T-helper 17 cell (primary cell): ENCODE measurements around the gene APC2. TPM values are rescaled to one million over a fixed set of nuclear protein-coding genes. Genes with fewer than 3 reads are reported as not detected.
"Not testable (repeated sequence)": the region's sequence is repeated elsewhere in the genome, so short reads cannot be mapped to it uniquely, and the experiment has no call there.

Experiments used
- ATAC-seq: fragments of 150-1000 bp; cut with Tn5 transposase; 2 replicates; pipeline ENCODE4 v1.10.0; 2021; ENCODE audit warnings: mild to moderate bottlenecking, moderate library complexity
- DNase-seq, 3 donors: peaks; one replicate each; pipeline versions ENCODE4 v3.0.0 to v3.0.0-alpha.2; 2020 to 2021
- H3K9me3 ChIP-seq: one replicate; pipeline ENCODE4 v1.7.0; 2013; ENCODE audit warnings: low read length, mild to moderate bottlenecking; ENCODE audit not compliant: control insufficient read depth, poor library complexity, severe bottlenecking
- H3K27ac Mint-ChIP-seq: one replicate; pipeline ENCODE4 v1.8.0; 2022; ENCODE audit warnings: mild to moderate bottlenecking, moderate library complexity, mixed read lengths
- H3K27me3 Mint-ChIP-seq: one replicate; pipeline ENCODE4 v1.8.0; 2022; ENCODE audit warnings: mixed read lengths
- H3K36me3 Mint-ChIP-seq: one replicate; pipeline ENCODE4 v1.8.0; 2022; ENCODE audit warnings: low read depth, mixed read lengths
- H3K4me1 Mint-ChIP-seq: one replicate; pipeline ENCODE4 v1.8.0; 2022; ENCODE audit warnings: mild to moderate bottlenecking, mixed read lengths
- H3K4me3 Mint-ChIP-seq: one replicate; pipeline ENCODE4 v1.8.0; 2022; ENCODE audit warnings: mild to moderate bottlenecking, moderate library complexity, mixed read lengths
- total RNA-seq, 4 donors: library from RNA in 2 of 4; stranded (reverse) in 2 of 4; gene quantifications; one replicate each; pipeline ENCODE4 v1.2.3 and lab custom pipeline; 2022 to 2026

Gene APC2
- total RNA-seq, 2 donors from 2014 or later = 0.07 to 0.44 TPM

GRCh38 chr19:1410136-1410786 is 39.7 kb upstream of the APC2 start:
- peaks cover 47% of the 10 kb centered on the region for H3K4me1 Mint-ChIP-seq
- H3K27me3 Mint-ChIP-seq = no peaks in the 10 kb centered on the region
- DNase-seq (no peak), ATAC-seq (no peak)
- H3K4me3 Mint-ChIP-seq = peak overlapping the region; percentile 94
- peak overlapping the region; percentile 96 for H3K27ac Mint-ChIP-seq
- no peaks in the 10 kb centered on the region for H3K9me3 ChIP-seq
- peaks cover 2% of the 10 kb centered on the region for H3K36me3 Mint-ChIP-seq

- DNase-seq = no peak
- H3K27me3 Mint-ChIP-seq = no peaks in the 10 kb centered on the region
- peak overlapping the region; percentile 96 for H3K27ac Mint-ChIP-seq
- peak overlapping the region; percentile 94 for H3K4me3 Mint-ChIP-seq
- peaks cover 2% of the 10 kb centered on the region for H3K36me3 Mint-ChIP-seq
- ATAC-seq = no peak
- no peaks in the 10 kb centered on the region for H3K9me3 ChIP-seq
- H3K4me1 Mint-ChIP-seq = peaks cover 53% of the 10 kb centered on the region
These were observed 39.1 kb upstream of the APC2 start for GRCh38 chr19:1410789-1411188.

- no peak for DNase-seq
These were observed 38.4 kb upstream of the APC2 start for GRCh38 chr19:1411255-1412191.

GRCh38 chr19:1412323-1412923 is 37.5 kb upstream of the APC2 start:
- peak overlapping the region; percentile 96 for H3K27ac Mint-ChIP-seq

More at GRCh38 chr19:1411255-1412191, 38.4 kb upstream of the APC2 start:
- Mint-ChIP-seq H3K27me3 (no peaks in the 10 kb centered on the region), H3K36me3 (peaks cover 2% of the 10 kb centered on the region), H3K4me3 (peak overlapping the region; percentile 94), H3K4me1 (peaks cover 57% of the 10 kb centered on the region), H3K27ac (peak overlapping the region; percentile 96)
- H3K9me3 ChIP-seq = no peaks in the 10 kb centered on the region
- ATAC-seq = no peak

GRCh38 chr19:1412995-1413800 is 36.7 kb upstream of the APC2 start:
- Mint-ChIP-seq H3K27me3 (no peaks in the 10 kb centered on the region), H3K4me1 (peaks cover 64% of the 10 kb centered on the region), H3K36me3 (peaks cover 2% of the 10 kb centered on the region), H3K27ac (peak overlapping the region; percentile 68), H3K4me3 (peak overlapping the region; percentile 70)
- DNase-seq (no peak), ATAC-seq (no peak)
- no peaks in the 10 kb centered on the region for H3K9me3 ChIP-seq

More at GRCh38 chr19:1412323-1412923, 37.5 kb upstream of the APC2 start:
- ATAC-seq (no peak), DNase-seq (no peak)
- H3K36me3 Mint-ChIP-seq = peaks cover 2% of the 10 kb centered on the region
- peaks cover 62% of the 10 kb centered on the region for H3K4me1 Mint-ChIP-seq
- H3K27me3 Mint-ChIP-seq = no peaks in the 10 kb centered on the region
- H3K4me3 Mint-ChIP-seq = peak overlapping the region; percentile 94
- no peaks in the 10 kb centered on the region for H3K9me3 ChIP-seq

- peaks cover 43% of the 10 kb centered on the region for H3K4me1 Mint-ChIP-seq
- no peaks in the 10 kb centered on the region for H3K36me3 Mint-ChIP-seq
- no peaks in the 10 kb centered on the region for H3K27me3 Mint-ChIP-seq
- no peak for ATAC-seq
- H3K9me3 ChIP-seq = no peaks in the 10 kb centered on the region
- peak overlapping the region; percentile 86 for H3K4me3 Mint-ChIP-seq
- H3K27ac Mint-ChIP-seq = peak overlapping the region; percentile 90
- DNase-seq = no peak
These were observed 33.7 kb upstream of the APC2 start for GRCh38 chr19:1416014-1416841.

- DNase-seq (no peak), ATAC-seq (no peak)
- Mint-ChIP-seq H3K4me3 (peak overlapping the region; percentile 66), H3K4me1 (peaks cover 37% of the 10 kb centered on the region), H3K27ac (peak overlapping the region; percentile 8), H3K27me3 (no peaks in the 10 kb centered on the region), H3K36me3 (no peaks in the 10 kb centered on the region)
- H3K9me3 ChIP-seq = no peaks in the 10 kb centered on the region
These were observed 32.8 kb upstream of the APC2 start for GRCh38 chr19:1417145-1417544.

GRCh38 chr19:1417681-1418495 is 32.0 kb upstream of the APC2 start:
- no peak overlapping the region for H3K27ac Mint-ChIP-seq
- peaks cover 30% of the 10 kb centered on the region for H3K4me1 Mint-ChIP-seq
- no peak for DNase-seq
- H3K36me3 Mint-ChIP-seq = peaks cover 3% of the 10 kb centered on the region
- no peaks in the 10 kb centered on the region for H3K27me3 Mint-ChIP-seq
- peak overlapping the region; percentile 66 for H3K4me3 Mint-ChIP-seq
- no peak for ATAC-seq
- no peaks in the 10 kb centered on the region for H3K9me3 ChIP-seq

GRCh38 chr19:1418496-1418775 is 31.5 kb upstream of the APC2 start:
- no peak for ATAC-seq
- peaks cover 7% of the 10 kb centered on the region for H3K36me3 Mint-ChIP-seq

GRCh38 chr19:1418951-1419738 is 30.8 kb upstream of the APC2 start:
- no peaks in the 10 kb centered on the region for H3K9me3 ChIP-seq
- Mint-ChIP-seq H3K27me3 (no peaks in the 10 kb centered on the region), H3K4me1 (peaks cover 26% of the 10 kb centered on the region), H3K27ac (no peak overlapping the region), H3K4me3 (no peak overlapping the region), H3K36me3 (peaks cover 9% of the 10 kb centered on the region)
- ATAC-seq = no peak
- no peak for DNase-seq

More at GRCh38 chr19:1418496-1418775, 31.5 kb upstream of the APC2 start:
- no peak overlapping the region for H3K27ac Mint-ChIP-seq
- DNase-seq = no peak
- peak overlapping the region; percentile 31 for H3K4me3 Mint-ChIP-seq
- no peaks in the 10 kb centered on the region for H3K9me3 ChIP-seq
- H3K4me1 Mint-ChIP-seq = peaks cover 27% of the 10 kb centered on the region
- H3K27me3 Mint-ChIP-seq = no peaks in the 10 kb centered on the region

GRCh38 chr19:1420085-1420484 is 29.8 kb upstream of the APC2 start:
- not testable (repeated sequence) for DNase-seq, H3K9me3 ChIP-seq, H3K27me3 Mint-ChIP-seq, ATAC-seq, H3K4me3 Mint-ChIP-seq, H3K36me3 Mint-ChIP-seq, H3K27ac Mint-ChIP-seq
- H3K4me1 Mint-ChIP-seq = peaks cover 25% of the 10 kb centered on the region
